A673 (cell line): Measurements from ENCODE around the gene CYP3A4. TPM values are rescaled to one million over a fixed set of nuclear protein-coding genes. Genes with fewer than 3 reads are reported as not detected.

Source experiments
- BruUV-seq: library from RNA; stranded (reverse); fragments of 400-500 nt; replicated peaks from 2 replicates; lab custom pipeline; 2021; lab: Mats Ljungman, UMichigan
- CTCF ChIA-PET: fragments of 300-600 bp; sonication (Branson Sonifier 250); formaldehyde crosslinking; loops from one replicate; lab custom pipeline; 2022; ENCODE audit warnings: antibody characterized with exemption; lab: Charles Lee
- POLR2A ChIA-PET: fragments of 300-600 bp; sonication (Branson Sonifier 250); formaldehyde crosslinking; loops from one replicate; lab custom pipeline; 2022; ENCODE audit warnings: antibody characterized with exemption; ENCODE audit not compliant: low non-redundant PET; lab: Charles Lee
- DNase-seq: peaks from one replicate; pipeline ENCODE4 v3.0.0-alpha.2; 2015; ENCODE audit warnings: low spot score
- H3K27ac ChIP-seq: fragments of 200-600 bp; sonication (generic); 2 replicates; pipeline ENCODE4 v1.5.1; 2016; ENCODE audit warnings: mixed run types, low read depth, mild to moderate bottlenecking, mixed read lengths, antibody characterized with exemption, low read length; ENCODE audit not compliant: poor library complexity, severe bottlenecking
- H3K27me3 ChIP-seq: fragments of 200-600 bp; sonication (generic); replicated peaks from 2 replicates; pipeline ENCODE4 v1.6.1; 2017; ENCODE audit warnings: mixed run types, low read depth, mild to moderate bottlenecking, mixed read lengths, antibody characterized with exemption, low read length; ENCODE audit not compliant: insufficient read depth, poor library complexity
- H3K36me3 ChIP-seq: fragments of 200-600 bp; sonication (generic); 2 replicates; pipeline ENCODE4 v1.6.1; 2016; ENCODE audit warnings: mixed run types, mild to moderate bottlenecking, mixed read lengths, antibody characterized with exemption, low read length; ENCODE audit not compliant: insufficient read depth, poor library complexity, severe bottlenecking
- H3K4me1 ChIP-seq: fragments of 200-600 bp; sonication (generic); 2 replicates; pipeline ENCODE4 v1.6.1; 2017; ENCODE audit warnings: mixed run types, mild to moderate bottlenecking, mixed read lengths, antibody characterized with exemption, low read length; ENCODE audit not compliant: insufficient read depth, poor library complexity, severe bottlenecking
- H3K4me3 ChIP-seq: fragments of 200-600 bp; sonication (generic); 2 replicates; pipeline ENCODE4 v1.5.1; 2016; ENCODE audit warnings: low read depth, mixed run types, mild to moderate bottlenecking, mixed read lengths, low read length; ENCODE audit not compliant: poor library complexity, severe bottlenecking
- H3K9me3 ChIP-seq: fragments of 200-600 bp; sonication (generic); 2 replicates; pipeline ENCODE4 v1.6.1; 2016; ENCODE audit warnings: mixed run types, low read depth, mild to moderate bottlenecking, mixed read lengths, antibody characterized with exemption, low read length; ENCODE audit not compliant: poor library complexity, severe bottlenecking
- CTCF ChIP-seq: fragments of 300-800, 200-600 bp; sonication (generic); conservative IDR thresholded peaks from 2 replicates; pipeline ENCODE4 v1.5.1; 2017; ENCODE audit warnings: low read depth, mild to moderate bottlenecking, antibody characterized with exemption, low read length, moderate library complexity, mixed read lengths
- EZH2 ChIP-seq: fragments of 200-600 bp; sonication (generic); IDR thresholded peaks from 2 replicates; pipeline ENCODE4 v1.6.1; 2017; ENCODE audit warnings: borderline replicate concordance, low read depth, mild to moderate bottlenecking, mixed read lengths, antibody characterized with exemption, low read length; ENCODE audit not compliant: poor library complexity, severe bottlenecking
- intact Hi-C: fragments of 100-400 bp; cut with micrococcal nuclease; formaldehyde crosslinking; loops from one replicate; pipeline ENCODE4 v1.10.0; 2022; ENCODE audit not compliant: unreplicated experiment
- total RNA-seq: library from RNA; stranded (reverse); gene quantifications from 2 replicates; pipeline ENCODE4 v1.2.3, GENCODE V29; 2021

The CYP3A4 gene
- total RNA-seq, 1 experiment from 2014 or later: not detected

- CTCF ChIA-PET: no interaction called here
- TF ChIP-seq EZH2 (no peak), CTCF (no peak)
Observed at GRCh38 chr7:99829524-99830160, 45.7 kb upstream of the CYP3A4 start.

GRCh38 chr7:99828811-99829210 is 44.8 kb upstream of the CYP3A4 start:
- intact Hi-C loops: no loop called here
- CTCF ChIA-PET: no interaction called here

More at GRCh38 chr7:99829524-99830160, 45.7 kb upstream of the CYP3A4 start:
- Histone ChIP-seq H3K27me3 (peaks cover 10% of the 10 kb centered on the region), H3K4me3 (no peak overlapping the region), H3K9me3 (no peaks in the 10 kb centered on the region), H3K36me3 (no peaks in the 10 kb centered on the region), H3K27ac (no peak overlapping the region), H3K4me1 (no peaks in the 10 kb centered on the region)
- POLR2A ChIA-PET: no interaction called here
- DNase-seq: no peak
- BruUV-seq: no TSS peak
- intact Hi-C loops: no loop called here

GRCh38 chr7:99827040-99827778 is 43.2 kb upstream of the CYP3A4 start:
- no TSS peak for BruUV-seq
- H3K36me3 ChIP-seq: no peaks in the 10 kb centered on the region
- H3K27ac ChIP-seq: no peak overlapping the region
- intact Hi-C loops: no loop called here
- ChIA-PET POLR2A (no interaction called here), CTCF (no interaction called here)
- H3K27me3 ChIP-seq: peaks cover 5% of the 10 kb centered on the region
- no peak overlapping the region for H3K4me3 ChIP-seq
- DNase-seq: no peak
- TF ChIP-seq CTCF: no peak
- no peak for TF ChIP-seq EZH2
- no peaks in the 10 kb centered on the region for H3K4me1 ChIP-seq
- H3K9me3 ChIP-seq: no peaks in the 10 kb centered on the region

More at GRCh38 chr7:99828811-99829210, 44.8 kb upstream of the CYP3A4 start:
- H3K4me1 ChIP-seq: no peaks in the 10 kb centered on the region
- no peak for DNase-seq
- no peak overlapping the region for H3K4me3 ChIP-seq
- no peaks in the 10 kb centered on the region for H3K9me3 ChIP-seq
- POLR2A ChIA-PET: no interaction called here
- BruUV-seq: no TSS peak
- H3K36me3 ChIP-seq: no peaks in the 10 kb centered on the region
- peaks cover 7% of the 10 kb centered on the region for H3K27me3 ChIP-seq
- H3K27ac ChIP-seq: no peak overlapping the region
- no peak for TF ChIP-seq CTCF
- no peak for TF ChIP-seq EZH2
